ENCODE data around the gene B3GALT5.

The B3GALT5 gene

DNA sequence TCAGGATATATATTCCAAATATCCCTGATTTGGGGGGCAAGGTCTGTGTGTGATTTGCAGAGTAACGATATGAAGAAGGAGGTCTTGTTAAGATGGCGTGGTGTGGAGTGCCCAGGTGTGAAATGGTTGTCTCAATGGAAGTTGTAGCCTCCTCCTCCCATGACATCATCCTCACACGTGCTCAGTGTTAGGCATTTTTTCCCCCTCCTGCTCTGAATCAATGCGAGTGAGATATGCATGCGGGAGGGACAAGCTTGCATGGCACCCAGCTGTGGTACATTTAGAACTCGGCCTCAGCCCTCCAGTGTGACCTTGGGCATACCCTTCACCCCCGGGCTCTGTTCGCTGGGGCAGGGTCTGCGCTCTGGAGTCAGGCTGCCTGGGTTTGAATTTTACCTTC, 55.6 kb downstream of the B3GALT5 start:
- no peak for TF ChIP-seq TAF1 (IDR thresholded peaks at IDR 0.05; ENCODE audit: borderline replicate concordance, insufficient read depth, low read length)
- TF ChIP-seq, protein P1, sequence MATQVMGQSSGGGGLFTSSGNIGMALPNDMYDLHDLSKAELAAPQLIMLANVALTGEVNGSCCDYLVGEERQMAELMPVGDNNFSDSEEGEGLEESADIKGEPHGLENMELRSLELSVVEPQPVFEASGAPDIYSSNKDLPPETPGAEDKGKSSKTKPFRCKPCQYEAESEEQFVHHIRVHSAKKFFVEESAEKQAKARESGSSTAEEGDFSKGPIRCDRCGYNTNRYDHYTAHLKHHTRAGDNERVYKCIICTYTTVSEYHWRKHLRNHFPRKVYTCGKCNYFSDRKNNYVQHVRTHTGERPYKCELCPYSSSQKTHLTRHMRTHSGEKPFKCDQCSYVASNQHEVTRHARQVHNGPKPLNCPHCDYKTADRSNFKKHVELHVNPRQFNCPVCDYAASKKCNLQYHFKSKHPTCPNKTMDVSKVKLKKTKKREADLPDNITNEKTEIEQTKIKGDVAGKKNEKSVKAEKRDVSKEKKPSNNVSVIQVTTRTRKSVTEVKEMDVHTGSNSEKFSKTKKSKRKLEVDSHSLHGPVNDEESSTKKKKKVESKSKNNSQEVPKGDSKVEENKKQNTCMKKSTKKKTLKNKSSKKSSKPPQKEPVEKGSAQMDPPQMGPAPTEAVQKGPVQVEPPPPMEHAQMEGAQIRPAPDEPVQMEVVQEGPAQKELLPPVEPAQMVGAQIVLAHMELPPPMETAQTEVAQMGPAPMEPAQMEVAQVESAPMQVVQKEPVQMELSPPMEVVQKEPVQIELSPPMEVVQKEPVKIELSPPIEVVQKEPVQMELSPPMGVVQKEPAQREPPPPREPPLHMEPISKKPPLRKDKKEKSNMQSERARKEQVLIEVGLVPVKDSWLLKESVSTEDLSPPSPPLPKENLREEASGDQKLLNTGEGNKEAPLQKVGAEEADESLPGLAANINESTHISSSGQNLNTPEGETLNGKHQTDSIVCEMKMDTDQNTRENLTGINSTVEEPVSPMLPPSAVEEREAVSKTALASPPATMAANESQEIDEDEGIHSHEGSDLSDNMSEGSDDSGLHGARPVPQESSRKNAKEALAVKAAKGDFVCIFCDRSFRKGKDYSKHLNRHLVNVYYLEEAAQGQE (IDR thresholded peaks at IDR 0.05; ENCODE audit: insufficient read depth in 1 of 2, low read depth in 2 of 2, low read length in 2 of 2), result no peak
- no peak for TF ChIP-seq FOXP2 (optimal IDR thresholded peaks at IDR 0.05; ENCODE audit: borderline replicate concordance, extremely low read depth, extremely low read length, insufficient read depth)
- TF ChIP-seq POLR2AphosphoS5 (IDR thresholded peaks at IDR 0.05; ENCODE audit: low read depth, low read length), result no peak
- TF ChIP-seq SIN3A (IDR thresholded peaks at IDR 0.05; ENCODE audit: borderline replicate concordance, insufficient read depth, low read length), result no peak

DNA sequence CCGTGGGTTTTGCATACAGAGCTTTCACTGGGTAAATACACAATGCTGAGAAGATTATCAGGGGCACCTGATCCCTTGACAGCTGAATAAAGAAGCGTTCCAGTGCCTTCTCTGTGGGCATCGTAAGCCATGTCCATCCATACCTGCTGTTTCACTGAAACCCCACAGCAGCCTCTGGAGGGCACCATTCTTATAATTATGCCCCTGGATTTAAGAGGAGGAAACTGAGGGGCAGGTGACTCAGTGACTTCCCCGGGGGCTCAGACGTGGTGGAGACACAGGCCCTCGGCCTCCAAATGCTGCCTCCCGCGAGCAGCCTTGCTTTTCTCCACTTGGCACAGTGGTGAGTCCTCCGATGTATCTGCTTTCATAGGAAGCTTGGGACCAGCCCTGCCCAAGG, 56.7 kb downstream of the B3GALT5 start:
- TF ChIP-seq SIN3A (IDR thresholded peaks at IDR 0.05; ENCODE audit: borderline replicate concordance, insufficient read depth, low read length), result no peak
- no peak for TF ChIP-seq TAF1 (IDR thresholded peaks at IDR 0.05; ENCODE audit: borderline replicate concordance, insufficient read depth, low read length)
- no peak for TF ChIP-seq POLR2AphosphoS5 (IDR thresholded peaks at IDR 0.05; ENCODE audit: low read depth, low read length)
- no peak for TF ChIP-seq FOXP2 (optimal IDR thresholded peaks at IDR 0.05; ENCODE audit: borderline replicate concordance, extremely low read depth, extremely low read length, insufficient read depth)
- TF ChIP-seq, protein P1 (IDR thresholded peaks at IDR 0.05; ENCODE audit: insufficient read depth in 1 of 2, low read depth in 2 of 2, low read length in 2 of 2), result no peak

DNA sequence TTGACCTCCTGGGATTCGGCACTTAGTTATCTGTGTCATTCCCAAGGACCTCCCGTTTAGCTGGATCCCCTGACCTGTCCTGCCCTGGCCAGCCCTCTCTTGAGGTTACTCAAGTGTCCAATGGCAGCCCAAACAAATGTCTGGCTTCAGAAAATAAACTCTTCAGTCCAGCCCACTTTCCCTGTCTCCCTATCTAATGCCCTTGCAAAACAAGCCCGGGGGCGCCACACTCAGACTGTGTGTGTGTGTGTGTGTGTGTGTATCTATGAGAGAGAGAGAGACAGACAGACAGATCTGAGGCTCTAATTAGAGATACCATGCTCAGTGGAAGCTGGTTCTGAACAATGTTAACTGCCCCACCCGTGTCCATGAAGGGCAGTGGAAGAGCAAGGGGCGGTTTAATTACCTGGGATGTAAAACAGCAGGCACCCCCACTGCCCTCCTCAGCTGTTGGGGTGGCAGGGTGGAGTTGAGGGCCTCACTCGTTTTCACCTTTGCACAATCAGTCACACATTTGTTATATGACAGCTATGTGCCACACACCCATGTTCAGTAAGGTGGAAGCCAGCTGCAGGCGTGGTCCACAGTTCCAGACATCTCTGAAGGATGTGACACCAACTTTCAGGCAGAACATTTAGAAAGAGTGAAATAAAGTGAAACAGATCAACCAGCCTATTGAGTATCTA, 57.4 kb downstream of the B3GALT5 start:
- TF ChIP-seq FOXP2 (optimal IDR thresholded peaks at IDR 0.05; ENCODE audit: borderline replicate concordance, extremely low read depth, extremely low read length, insufficient read depth) (no peak), TAF1 (IDR thresholded peaks at IDR 0.05; ENCODE audit: borderline replicate concordance, insufficient read depth, low read length) (no peak), SIN3A (IDR thresholded peaks at IDR 0.05; ENCODE audit: borderline replicate concordance, insufficient read depth, low read length) (no peak), POLR2AphosphoS5 (IDR thresholded peaks at IDR 0.05; ENCODE audit: low read depth, low read length) (no peak)
- TF ChIP-seq, protein P1 (IDR thresholded peaks at IDR 0.05; ENCODE audit: insufficient read depth in 1 of 2, low read depth in 2 of 2, low read length in 2 of 2), result no peak

DNA sequence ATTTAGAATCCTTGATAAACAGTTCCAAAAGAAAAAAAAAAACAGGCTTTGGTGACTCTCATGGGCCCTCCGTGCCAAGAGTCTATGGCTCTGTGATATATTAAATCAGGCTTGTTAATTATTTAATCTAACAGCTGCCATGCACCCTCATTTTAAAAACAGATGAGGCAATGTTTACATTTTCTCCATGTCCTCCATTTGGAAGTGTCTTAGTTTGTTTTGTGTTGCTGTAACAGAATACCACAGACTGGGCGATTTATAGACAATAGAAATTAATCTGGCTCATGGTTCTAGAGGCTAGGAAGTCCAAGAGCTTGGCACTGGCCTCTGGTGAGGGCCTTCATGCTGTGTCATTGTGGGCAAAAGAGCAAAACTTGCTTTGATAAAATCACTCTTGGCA, 58.0 kb downstream of the B3GALT5 start:
- TF ChIP-seq SIN3A (IDR thresholded peaks at IDR 0.05; ENCODE audit: borderline replicate concordance, insufficient read depth, low read length) (no peak), POLR2AphosphoS5 (IDR thresholded peaks at IDR 0.05; ENCODE audit: low read depth, low read length) (no peak), TAF1 (IDR thresholded peaks at IDR 0.05; ENCODE audit: borderline replicate concordance, insufficient read depth, low read length) (no peak), FOXP2 (optimal IDR thresholded peaks at IDR 0.05; ENCODE audit: borderline replicate concordance, extremely low read depth, extremely low read length, insufficient read depth) (no peak)
- TF ChIP-seq, protein P1 (IDR thresholded peaks at IDR 0.05; ENCODE audit: insufficient read depth in 1 of 2, low read depth in 2 of 2, low read length in 2 of 2), result no peak
